Stimulated activated CD8-positive, alpha-beta memory T cell treated with anti-CD3 and anti-CD28 coated beads, Interleukin-4, amount 100 ng/mL, for 24 hours (primary cell): ENCODE data around the gene INSR.

Experiments used
- DNase-seq: peaks from one replicate; pipeline ENCODE4 v3.0.0-alpha.2; 2020; ENCODE audit warnings: low read depth

The INSR gene

DNA sequence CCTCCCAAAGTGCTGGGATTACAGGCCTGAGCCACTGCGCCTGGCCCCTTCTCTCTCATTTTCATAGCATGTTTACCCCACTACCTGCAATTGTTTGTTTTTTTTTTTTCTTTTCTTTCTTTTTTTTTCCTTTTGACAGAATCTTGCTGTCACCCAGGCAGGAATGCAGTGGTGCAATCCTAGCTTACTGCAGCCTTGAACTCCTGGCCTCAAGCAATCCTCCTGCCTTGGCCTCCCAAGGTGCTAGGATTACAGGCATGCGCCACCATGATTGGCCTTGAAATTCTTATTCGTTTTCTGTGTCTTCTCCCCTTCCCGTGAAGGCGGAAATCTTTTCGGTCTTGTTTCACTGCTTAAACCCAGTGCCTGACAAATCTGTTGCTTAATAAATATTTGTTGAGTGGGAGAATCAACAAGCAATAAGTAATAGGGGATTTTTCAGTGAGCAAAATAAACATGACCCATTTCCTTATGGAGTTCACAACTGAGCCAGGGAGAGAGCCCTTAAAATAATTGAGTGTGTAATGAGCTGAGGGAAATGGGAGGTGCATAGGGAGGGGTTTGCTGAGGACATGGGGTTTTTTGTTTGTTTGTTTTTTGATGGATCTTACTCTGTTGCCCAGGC lies 1.8 kb upstream of the INSR start:
- no peak for DNase-seq

DNA sequence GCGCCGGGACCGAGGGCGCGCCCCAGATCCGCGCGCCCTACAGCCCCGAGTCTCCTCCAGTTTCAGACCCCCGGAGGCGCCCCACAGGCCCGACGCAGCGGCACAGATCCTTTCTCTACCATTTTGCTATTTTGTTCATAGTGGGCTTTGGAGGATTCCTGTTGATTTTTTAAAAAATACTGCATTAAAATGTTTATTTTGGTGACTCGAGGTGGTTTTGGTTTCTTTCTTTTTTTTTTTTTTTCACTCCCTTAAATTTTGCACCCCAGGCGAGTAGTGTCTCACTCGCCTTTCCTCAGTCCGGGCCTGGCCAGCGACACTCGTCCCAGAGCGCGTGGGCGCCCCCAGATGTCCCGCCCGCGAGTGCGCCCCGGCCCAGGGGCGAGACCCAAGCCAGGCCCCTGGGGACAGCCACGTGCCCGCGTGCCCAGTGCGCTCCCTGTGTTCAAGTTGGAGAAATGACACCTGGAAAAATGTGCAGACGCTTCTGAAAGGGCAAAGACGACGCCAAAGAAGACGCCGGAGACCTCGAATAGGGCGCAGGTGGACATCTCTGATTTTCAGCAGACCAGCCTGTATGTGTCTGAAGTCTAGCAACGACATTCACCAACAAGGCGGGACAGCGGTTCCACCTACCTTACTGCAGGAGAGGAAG lies 471 bp upstream of the INSR start:
- DNase-seq: no peak

DNA sequence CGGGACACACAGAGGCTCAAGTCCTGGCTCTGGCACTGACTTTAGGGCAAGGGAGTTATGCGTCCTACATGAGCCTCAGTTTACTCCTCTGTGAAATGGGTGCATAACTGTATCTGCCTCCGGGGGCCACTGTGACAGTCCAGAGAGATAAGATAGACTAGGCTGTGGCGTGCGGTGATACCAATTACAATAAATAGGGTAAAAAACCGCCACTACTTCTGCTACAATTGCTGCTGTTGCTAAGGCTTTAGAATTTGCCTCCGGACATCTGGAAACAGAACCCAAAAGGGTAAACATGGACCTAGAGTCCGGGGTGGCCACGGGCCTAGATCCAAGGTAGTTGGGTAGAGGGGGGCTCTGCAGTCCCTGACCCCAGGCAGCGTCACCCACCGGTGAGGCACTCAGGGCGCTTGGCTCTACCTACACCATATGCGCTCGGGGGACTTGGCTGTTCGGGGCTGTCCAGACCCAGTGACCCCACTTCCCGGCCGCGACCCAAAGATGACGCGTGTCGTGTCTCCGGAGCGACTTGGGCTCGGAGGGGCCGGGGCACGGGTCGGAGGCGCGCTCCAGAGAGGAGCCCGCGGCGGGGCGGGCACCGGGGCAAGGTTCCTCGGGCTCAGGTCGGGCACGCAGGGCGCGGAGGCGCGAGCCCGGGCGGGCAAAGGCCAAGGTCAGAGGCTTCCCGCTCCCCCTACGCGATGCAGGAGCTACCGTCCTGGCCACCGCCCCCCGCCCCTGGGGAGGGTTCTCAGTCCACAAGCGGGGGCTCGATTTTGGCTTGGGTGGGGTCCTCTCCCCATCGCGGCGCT lies 1.1 kb downstream of the INSR start:
- no peak for DNase-seq

DNA sequence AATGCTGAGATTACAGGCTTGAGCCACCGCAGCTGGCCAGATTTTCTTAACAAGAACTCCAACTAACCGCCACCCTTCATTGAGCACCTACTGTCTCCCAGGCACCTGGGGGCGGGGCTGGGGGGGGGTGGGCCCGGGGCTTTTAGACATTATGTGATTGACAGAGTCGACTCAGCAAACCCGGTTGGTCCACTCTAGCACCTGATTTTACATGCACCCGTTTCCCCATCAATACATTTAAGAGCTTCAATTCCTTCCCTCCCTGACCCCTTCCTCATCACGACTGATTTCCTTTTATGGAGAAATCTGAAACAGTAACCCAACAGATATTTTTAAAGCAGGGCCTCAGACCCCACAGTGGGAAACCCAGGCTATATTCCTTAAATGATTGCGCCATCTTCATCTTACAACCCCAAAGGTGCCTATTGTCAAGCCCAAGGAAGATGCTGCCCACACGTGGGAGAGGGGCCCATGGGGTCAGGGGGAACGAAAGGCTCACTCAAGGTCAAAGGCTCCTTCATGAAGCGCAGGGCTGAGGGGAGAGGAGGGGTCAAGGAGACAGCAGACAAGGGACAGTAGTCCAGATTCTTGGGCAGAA lies 1.8 kb downstream of the INSR start:
- no peak for DNase-seq

DNA sequence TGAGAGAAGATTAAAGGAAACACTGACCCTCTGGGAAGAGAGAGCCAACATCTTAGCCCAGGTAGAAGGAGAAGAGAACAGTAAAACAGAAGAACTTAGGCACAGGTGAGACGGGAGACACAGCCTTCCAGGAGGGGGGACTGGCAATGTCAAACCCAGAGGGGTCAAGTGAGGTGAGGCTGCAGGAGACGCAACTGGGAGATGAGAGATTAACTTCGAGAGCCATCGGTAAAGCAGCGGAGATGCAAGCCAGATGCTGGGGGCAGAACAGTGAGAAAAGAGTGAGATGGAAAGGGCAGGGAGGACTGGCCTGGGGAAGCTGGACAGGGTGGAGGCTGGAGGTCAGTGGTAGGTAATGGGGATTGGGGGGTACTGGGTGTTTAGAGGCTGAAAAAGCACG lies 5.2 kb downstream of the INSR start:
- DNase-seq: no peak

DNA sequence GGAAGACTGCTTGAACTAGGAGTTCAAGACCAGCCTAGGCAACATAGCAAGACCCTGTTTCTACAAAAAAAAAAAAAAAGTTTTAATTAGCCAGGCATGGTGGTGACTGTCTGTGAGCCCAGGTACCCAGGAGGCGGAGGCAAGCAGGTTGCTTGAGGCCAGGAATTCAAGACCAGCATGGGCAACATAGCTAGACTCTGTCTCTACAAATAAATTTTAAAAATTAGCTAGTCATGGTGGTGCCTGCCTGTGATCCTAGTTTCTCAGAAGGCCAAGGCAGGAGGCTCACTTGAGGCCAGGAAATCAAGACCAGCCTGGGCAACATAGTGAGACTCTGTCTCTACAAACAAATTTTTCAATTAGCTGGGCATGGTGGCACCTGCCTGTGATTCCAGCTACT lies 6.1 kb downstream of the INSR start:
- no peak for DNase-seq

DNA sequence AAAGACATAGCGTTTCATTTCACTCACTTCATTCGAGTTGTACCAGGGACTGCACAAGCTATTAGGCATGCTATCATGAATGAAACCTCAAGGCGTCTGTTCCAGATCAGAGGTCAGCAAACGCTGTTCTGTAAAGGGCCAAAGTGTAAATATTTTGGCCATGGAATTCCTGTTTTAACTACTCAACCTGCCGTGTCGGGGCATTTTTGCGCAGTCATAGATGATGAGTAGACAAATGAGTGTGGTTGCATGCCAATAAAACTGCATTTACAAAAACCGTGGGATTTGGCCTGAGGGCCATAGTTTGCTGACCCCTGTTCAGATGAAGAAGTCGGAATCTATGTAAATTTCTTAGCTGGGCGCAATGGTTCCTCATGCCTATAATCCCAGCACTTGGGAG lies 6.5 kb downstream of the INSR start:
- no peak for DNase-seq

DNA sequence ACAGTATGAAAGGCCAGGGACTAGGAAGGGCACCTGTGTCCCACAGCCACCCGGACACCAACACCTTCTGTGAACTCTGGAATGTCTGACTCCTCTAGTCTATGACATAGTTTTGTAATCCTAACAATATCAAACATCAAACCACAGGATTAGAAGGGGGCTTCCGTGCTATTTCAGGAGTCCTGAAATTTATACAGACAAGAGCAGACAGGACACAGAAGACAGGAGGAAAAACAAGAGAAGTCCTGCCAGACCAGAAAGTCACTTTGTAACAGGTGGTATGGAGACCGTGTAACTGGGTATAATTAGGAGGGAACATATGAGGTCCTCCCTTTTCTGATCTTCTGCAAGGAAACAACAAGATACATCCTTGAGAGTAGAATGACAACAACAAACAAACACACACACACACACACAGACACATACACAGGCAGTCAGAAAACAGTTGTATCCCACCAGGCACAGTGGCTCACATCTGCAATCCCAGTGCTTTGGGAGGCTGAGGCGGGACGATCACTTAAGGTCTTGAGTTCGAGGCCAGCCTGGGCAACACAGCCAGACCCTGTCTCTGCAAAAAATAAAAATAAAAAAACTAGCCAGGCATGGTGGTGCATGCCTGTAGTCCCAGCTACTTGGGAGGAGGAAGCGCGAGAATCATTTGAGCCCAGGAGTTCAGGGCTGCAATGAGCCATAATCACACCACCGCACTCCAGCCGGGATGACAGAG lies 13.1 kb downstream of the INSR start:
- no peak for DNase-seq

DNA sequence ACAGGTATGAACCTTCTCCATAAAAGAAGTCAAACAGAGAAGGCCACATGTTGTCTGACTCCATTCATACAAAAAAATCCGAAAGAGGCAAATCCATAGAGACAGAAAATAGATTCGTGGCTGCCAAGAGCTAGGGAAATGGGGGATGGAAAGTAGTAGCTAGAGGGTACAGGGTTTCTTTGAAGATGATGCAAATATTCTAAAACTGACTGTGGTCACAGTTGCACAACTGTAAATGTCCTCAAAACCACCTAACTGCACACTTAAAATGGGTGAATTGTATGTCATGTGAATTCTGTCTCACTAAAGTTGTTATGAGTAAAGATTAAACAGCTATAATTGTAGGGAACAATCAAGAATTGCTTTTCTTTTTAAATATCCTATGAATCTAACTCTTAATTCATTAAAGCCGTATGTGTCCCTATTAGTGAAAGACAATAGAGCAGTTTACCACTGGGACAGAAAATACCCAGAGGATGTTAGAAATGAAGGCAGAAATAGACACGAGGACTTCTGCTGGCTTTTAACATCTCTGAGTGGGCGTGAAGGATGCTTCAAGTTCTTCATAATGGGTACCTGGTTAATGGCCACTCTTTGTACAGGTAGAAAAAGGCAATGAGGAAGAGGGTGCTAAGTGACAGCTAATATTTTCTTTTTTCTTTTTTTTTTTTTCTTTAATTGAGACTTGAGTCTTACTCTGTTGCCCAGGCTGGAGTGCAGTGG lies 21.2 kb downstream of the INSR start:
- DNase-seq: no peak

DNA sequence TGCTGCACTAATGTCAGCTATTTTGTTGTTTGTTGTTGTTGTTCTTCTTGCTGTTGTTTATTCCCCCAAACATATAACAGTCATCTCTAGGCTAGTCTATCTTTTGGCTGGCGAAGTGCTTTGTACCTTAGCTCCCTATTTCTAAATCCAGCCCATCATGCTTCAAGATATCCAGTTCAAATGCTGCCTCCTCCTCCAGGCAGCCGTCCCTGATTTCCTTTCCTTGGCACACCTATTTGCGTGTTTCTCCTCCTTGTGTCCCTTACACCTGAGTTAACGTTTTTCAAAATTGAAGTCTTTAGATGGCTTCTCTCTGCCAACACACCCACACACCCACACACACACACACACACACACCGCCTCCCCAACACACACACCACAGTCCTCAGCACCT lies 25.5 kb downstream of the INSR start:
- DNase-seq: no peak

DNA sequence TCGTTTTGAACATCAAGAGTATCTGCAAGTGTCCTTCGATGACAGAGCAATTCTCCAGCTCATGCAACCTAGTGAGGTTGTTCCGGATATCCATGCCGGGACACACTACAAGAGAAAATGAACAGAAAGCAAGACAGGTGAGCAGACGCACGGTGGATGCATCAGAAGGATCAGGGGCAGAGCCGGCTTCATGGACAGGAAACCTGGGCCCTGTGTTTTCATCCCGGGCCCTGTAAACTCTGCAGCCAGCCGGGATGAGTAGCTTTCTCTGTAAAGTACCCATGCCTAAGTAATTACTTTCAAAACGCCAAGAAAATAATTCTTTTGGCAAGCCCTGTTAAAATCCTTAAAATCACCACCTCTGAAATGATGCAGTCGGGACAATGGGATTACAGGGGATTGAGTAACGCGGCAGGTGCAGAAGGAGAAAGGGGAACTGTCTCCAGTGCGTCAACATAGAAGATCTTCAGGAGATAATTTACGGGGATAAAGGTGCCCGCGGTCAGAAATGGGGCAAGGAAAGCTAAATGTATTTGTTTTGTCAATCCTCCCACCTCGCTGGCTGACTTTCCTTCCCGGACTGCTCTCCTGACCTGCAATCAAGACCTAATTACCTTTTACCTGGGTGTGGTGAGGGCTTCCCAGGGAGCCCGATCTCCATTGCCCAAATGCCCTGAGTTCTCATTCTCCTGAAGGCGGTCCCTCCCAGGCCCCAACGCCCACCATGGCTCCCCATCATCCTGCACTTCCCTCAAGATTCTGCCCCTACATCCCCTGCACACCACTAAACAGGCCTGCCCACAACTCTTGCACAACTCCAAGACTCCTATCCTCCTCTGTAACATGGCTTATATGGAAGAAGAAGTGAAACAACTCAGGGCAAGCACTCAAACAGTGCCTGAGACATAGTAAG lies 26.2 kb downstream of the INSR start:
- no peak for DNase-seq

DNA sequence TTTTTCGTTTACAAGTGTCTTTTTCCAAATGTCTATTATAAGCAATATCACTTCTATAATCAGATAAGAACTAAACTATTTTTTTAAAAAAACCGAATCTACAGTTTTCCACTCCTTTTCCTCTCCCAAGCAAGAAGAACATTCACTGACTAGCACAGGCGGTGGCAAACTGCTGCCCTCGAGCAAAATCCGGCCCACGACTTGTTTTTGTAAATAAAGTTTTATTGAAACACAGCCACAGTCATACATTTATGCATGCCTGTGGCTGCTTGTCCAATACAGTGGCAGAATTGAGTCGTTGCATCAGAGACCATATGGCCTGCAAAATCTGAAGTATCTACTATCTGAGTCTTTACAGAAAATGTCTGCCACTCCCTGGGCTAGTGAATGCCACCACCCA lies 27.4 kb downstream of the INSR start:
- no peak for DNase-seq

DNA sequence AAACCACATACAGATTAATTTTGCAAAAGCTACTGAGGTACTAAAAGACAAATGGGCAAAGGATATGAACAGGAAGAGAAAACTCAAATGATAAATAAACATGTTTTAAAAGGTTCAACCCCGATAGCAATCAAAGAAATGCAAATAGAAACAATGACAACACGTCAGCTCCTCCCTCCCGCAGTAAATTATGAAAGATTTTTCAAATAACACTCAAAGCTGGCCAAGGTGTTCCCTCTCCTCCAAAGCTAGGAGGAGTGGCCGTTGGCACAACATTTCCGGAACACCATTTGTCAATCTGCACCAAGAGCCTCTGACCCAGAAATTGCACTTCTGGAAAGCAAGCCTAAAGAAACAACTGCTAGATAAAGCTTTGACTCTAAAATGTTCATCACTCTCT lies 28.3 kb downstream of the INSR start:
- no peak for DNase-seq

DNA sequence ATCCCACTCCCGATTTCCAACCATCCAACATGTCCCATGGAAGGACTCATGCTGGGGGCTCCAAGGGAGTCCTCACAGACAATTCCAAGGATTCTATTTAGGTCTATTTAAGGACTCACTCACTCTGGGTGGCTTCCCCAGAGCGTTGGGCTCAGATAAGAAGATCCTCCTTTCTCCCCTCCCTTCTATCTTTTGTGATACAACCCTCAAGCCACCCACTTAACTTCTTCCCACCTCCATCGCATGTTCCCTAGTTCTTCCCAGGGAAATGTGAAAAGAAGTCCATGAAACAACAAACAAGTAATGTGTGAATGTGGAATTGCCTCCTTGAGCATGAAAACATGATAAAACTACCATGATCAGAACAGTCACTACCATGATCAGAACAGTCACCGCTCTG lies 29.4 kb downstream of the INSR start:
- DNase-seq: no peak

DNA sequence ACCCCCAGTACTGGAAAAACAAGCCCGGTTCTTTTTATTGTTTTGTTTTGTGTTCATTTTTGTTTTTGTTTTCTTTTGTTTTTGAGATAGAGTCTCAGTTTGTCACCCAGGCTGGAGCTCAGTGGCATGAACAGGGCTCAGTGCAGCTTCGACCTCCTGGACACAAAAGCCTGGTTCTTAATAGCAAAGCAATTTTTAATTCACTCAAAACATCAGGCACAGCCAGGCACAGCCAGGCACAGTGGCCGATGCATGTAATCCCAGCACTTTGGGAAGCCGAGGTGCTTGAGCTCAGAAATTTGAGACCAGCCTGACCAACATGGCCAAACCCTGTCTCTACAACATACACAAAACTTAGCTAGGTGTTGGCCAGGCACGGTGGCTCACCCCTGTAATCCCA lies 30.7 kb downstream of the INSR start:
- no peak for DNase-seq

DNA sequence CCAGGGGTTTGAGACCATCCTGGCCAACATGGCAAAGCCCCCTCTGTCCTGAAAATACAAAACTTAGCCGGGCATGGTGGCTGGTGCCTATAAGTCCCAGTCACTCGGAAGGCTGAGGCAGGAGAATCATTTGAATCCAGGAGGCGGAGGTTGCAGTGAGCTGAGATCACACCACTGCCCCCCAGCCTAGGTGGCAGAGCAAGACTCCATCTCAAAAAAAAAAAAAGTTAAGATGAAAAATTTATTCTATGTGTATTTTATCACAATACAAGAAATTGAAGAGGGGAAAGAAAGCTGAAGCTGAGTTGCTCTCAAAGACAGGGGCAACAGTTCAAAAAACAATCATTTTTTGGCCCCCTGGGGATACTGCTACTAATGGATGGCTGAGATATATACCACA lies 31.1 kb downstream of the INSR start:
- no peak for DNase-seq

DNA sequence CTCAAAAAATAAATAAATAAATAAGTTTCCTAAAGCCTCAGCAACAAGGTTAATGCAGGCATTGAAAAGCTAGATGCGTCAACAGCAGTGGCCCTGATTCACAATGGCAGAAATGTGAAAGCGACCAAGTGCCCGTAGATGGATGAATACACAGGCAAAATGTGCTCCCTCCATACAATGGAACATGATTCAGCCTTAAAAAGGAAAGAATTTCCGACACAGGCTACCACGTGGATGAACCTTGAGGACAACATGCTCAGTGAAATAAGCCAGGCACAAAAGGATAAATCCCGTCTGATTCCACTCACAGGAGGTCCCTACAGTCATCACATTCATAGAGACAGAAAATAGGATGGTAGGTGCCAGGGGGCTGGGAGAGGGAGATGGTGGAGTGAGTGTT lies 31.7 kb downstream of the INSR start:
- no peak for DNase-seq

DNA sequence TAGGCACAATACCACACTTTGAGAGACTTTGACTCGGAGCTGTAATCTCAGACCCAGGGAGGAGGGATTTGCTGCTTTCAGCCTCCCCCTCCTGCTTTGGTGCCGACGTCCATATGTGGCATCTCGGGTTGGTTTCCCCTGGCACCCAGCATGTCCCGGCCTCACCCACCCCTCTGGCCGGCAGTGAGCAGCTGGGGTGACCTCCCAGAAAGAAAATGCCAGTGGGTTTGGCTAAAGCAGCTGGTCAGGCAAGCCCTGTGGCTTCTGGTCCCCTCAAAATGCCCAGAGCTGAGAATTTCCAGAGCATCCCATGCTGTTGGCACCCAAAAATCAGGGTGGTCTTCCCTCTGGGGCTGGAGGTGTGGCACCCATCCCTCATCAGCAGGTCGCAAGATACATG lies 34.1 kb downstream of the INSR start:
- DNase-seq: no peak

DNA sequence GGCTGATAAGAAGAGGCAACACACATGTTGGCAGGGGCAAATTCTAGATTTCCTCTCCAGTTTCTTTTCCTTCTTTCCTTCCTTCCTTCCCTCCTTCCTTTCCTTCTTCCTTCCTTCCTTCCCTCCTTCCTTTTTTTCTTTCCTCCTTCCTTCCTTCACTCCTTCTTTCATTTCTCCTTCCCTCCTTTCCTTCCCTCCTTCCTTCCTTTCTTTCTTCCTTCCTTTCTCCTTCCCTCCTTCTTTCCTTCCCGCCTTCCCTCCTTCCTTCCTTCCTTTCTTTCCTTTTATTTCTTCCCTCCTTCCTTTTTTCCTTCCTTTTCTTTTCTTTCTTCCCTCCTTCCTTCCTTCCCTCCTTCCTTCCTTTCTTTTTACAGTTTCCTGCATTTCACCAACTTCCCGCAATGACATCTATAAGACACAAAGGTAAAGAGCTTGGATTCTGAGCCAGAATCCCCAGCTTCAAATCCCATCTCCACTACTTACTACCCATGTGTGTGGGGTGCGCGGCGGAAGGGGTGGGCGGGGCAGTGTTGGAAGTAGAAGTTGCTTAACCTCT lies 35.3 kb downstream of the INSR start:
- DNase-seq: no peak
